ENCODE results near the gene SMIM14.

DNA sequence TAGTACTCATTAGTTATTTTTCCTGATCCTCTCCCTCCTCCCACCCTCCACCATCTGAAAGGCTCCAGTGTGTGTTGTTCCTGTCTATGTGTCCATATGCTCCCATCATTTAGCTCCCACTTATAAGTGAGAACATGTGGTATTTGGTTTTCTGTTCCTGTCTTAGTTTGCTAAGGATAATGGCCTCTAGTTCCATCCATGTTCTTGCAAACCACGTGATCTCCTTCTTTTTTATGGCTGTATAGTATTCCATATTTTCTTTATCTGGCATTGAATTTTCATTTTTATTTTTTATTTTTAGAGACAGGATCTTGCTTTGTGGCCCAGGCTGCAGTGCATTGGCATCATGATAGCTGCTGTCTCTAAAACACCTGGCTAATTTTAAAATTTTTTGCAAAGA is 47.3 kb upstream of the SMIM14 start:
- TF ChIP-seq YY1 (IDR thresholded peaks at IDR 0.05; ENCODE audit: insufficient read depth, insufficient read length) (no peak), ZNF274 (IDR thresholded peaks at IDR 0.05; ENCODE audit: low read depth, low read length) (no peak), SUZ12 (IDR thresholded peaks at IDR 0.05; ENCODE audit: extremely low read depth, insufficient read depth, insufficient read length) (no peak)
